Gastroesophageal sphincter (tissue), 3 donors: ENCODE measurements around the gene BCOR.

Source experiments
- POLR2A ChIP-seq, 2 donors: fragments of 450-650 bp; IDR thresholded peaks; one replicate each; pipeline ENCODE4 v1.6.1; 2017; ENCODE audit warnings: antibody characterized with exemption in 2 of 2, mild to moderate bottlenecking in 2 of 2, moderate library complexity in 1 of 2
- TF ChIP-seq, protein P1 (sequence below), 4 experiments: fragments of 200-600 bp in 2 of 4; fragments of 450-650 bp in 2 of 4; sonication (generic) in 1 of 4; IDR thresholded peaks; one replicate each; pipeline ENCODE4 v1.5.1; 2017 to 2019; ENCODE audit warnings: antibody characterized with exemption in 4 of 4, mild to moderate bottlenecking in 2 of 4, moderate library complexity in 2 of 4

DNA sequence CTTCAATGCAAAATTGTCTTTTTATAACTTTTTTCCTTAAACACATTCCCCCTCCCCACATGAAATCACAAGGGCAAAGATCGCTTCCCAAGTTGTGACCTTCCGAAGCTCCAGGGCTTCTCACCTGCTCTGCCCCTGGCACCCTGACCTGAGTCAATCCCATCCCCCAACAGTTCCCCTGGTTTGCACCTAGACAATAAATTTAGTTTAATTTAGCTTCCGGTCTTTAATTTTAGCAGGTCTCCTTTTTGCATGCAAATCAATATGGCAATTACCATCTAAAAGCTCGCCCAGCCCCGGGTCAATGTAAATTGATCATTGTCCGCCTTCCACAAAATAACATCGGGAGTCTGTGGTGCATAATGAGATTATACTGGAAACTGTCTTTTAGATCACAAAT lies 6.8 kb downstream of the BCOR start:
- TF ChIP-seq, protein P1, sequence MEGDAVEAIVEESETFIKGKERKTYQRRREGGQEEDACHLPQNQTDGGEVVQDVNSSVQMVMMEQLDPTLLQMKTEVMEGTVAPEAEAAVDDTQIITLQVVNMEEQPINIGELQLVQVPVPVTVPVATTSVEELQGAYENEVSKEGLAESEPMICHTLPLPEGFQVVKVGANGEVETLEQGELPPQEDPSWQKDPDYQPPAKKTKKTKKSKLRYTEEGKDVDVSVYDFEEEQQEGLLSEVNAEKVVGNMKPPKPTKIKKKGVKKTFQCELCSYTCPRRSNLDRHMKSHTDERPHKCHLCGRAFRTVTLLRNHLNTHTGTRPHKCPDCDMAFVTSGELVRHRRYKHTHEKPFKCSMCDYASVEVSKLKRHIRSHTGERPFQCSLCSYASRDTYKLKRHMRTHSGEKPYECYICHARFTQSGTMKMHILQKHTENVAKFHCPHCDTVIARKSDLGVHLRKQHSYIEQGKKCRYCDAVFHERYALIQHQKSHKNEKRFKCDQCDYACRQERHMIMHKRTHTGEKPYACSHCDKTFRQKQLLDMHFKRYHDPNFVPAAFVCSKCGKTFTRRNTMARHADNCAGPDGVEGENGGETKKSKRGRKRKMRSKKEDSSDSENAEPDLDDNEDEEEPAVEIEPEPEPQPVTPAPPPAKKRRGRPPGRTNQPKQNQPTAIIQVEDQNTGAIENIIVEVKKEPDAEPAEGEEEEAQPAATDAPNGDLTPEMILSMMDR (IDR thresholded peaks at IDR 0.05), result no peak
- TF ChIP-seq POLR2A (IDR thresholded peaks at IDR 0.05), result no peak
